ENCODE data around the gene HNRNPL.
A peak's percentile ranks its signal among the peaks of the same experiment; 100 is the strongest.
"Not testable (repeated sequence)": the region's sequence is repeated elsewhere in the genome, so short reads cannot be mapped to it uniquely, and the experiment has no call there.

The HNRNPL gene

DNA sequence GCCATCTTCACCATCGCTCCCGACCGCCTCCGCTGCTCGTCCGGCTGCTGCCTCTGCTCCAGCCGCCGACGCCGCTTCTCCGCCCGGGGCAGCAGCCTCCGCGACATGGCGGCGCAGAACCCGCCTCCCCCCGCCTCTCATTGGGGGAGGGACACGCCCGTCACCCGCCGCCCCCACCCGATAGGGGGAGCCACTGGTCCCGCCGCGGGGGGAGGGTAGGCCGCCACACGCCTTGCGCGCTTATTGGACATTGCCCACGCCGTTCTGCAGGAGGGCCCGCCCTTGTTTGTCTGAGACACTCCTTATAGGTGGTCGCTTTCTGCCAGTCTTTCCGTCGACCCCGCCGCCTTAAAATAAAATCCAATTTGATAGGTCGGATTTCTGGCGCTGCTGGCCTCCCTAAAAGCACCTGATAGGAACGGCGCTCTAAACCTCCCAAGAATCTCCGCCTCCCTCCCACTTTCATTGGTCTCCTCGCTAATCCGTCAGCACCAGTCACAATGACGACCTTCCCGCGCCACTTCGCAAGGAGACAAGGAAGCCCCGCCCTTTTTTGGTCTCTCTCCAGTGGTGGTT lies at the start of gene HNRNPL:
HNRNPL (minus strand) TSS at position 127 of the 576 bp plus-strand sequence; CDS start at position 107, 20 bp downstream.
- peak; percentile 99 for DNase-seq (ENCODE audit: low read depth in 2 of 2)

DNA sequence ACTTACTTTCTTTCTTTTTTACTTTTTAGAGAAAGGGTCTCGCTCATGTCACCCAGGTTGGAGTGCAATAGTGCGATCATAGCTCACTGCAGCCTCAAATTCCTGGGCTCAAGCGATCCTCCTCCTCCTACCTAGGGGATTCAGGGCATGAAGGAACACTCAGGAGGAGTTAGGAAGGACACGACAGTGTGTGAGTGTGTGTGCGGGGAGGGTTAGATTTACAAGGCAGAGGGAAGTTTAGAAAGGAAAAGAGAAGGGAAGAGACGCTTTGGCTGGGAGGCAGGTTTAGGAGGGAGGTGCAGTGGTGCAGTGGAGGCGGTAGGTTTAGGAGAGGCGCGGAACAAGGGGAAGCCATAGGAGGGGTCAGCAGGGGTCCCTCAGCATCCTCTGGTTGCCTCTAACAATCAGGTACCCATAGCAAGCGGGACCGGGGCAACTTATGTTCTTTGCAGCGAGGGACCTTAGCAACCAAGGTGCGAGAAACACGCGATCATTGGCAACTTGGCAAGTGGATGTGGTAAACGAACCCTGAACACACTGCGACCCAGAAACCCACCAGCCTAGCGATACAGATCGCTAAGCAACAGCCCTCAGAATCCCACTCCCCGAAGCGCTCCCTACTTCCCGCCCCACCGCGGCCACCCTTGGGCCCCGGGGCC lies 49.1 kb upstream of the HNRNPL start:
- no peak for DNase-seq (ENCODE audit: low read depth in 2 of 2)

DNA sequence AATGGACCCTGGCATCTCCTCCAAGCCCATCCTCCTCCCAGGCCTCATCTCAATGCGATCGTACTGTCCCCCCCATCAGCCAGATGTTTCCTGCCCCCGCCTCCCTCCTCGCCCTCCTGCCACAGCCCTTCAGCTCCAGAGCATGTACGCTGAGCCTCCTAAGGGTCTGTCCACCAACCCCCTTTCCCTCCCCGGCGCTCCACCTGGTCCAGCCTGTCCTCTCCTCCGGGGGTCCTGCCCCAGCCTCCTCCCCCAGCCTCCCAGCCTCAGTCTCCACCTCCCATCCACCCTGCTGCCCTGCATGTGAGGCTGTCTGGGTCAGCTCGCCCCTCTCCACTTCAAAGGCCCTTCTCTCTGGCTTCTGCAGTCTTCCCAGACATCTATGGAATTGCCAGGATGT lies 45.2 kb upstream of the HNRNPL start:
- no peak for DNase-seq (ENCODE audit: low read depth in 2 of 2)

DNA sequence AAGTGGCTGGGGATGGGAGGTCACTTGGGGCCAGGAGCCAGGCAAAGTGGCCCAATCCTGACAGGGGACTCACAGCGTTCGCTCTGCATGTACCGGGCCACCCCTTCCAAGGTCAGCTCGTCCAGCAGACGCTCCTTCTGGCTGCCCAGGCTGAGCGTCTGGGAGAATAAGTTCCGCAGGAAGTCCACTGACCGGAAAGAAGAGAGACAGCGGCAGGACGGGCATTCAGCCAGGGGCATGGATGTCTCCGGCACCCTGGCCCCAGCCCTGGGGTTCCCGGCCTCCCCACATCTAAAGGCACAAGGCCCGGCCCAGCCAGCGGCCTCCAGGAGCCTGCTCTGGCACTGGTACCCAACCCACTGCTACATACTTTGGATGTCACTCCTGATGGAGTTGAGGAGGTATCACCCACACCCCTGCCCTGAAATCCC lies 43.6 kb upstream of the HNRNPL start:
- DNase-seq (ENCODE audit: low read depth in 2 of 2): no peak

DNA sequence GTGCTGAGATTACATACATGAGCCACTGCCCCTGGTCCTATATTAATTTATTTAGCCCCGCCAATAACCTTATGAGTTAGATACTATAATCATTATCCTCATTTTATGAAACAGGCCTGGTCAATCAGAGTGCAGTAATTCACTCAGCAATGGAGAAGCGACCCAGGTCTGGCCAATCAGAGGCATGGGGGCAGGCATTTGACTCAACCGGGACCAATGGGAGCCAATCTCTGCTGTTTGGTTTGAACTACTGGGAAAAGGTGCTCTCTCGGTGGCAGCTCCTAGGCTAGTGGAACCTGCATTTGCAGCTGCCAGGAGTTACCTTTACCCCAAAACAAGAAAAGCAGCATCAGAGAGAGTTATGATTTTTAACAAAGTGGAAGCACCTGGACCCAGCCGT lies 43.1 kb upstream of the HNRNPL start:
- no peak for DNase-seq (ENCODE audit: low read depth in 2 of 2)

DNA sequence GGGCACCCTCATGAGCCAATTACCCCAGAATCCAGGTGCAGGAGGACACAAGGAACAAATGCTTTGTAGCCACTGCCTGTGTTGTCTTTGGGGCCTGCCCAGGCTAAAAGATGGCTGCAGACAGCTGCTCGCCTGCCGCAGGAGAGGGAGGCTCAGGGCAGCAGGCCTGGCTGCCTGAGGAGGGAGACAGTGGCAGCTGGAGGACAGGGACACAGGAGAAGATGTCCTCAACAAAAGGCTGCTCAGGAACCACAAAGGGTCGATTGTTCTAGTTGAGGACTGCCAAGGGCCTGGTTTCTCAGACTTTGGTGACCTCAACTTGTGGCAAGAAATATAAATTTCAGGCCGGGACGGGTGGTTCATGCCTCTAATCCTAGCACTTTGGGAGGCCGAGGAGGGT lies 42.0 kb upstream of the HNRNPL start:
- no peak for DNase-seq (ENCODE audit: low read depth in 2 of 2)

DNA sequence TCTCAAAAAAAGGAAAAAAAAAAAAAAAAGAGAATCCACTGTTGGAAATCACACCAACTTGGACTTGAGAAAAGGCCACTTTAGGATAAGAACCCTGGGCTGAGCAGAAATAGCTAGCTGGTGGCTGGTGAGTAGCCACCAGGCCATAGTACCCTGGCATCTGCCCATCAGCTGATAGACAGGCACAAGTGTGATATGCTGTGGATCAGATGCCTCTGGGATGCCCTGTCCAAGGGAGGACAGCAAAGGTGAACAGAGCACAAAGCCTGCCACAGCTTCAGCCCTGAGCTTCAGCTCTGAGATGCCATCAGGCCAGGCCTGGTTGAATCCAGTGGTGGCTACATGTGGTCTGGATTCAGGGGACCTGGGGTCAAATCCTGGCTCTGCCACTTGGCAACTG lies 40.9 kb upstream of the HNRNPL start:
- DNase-seq (ENCODE audit: low read depth in 2 of 2): no peak

DNA sequence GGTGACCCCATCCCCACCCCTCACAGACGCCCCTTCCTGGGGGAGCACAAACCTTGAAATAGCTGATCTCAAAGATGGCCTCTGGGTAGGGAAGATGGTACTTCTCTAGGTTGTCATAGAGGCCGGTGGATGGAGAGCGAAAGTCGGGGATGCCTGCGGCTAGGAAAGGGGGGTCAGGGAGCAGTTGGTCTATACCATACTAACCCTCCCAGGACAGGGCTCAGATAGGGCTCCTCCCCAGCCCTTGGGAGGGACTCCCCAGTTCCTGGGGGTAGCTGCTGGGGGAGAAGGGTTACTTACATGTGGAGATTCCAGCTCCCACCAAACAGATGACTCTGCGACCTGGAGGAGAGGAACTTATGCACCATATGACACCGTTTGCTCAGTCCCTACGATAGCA lies 40.0 kb upstream of the HNRNPL start:
- no peak for DNase-seq (ENCODE audit: low read depth in 2 of 2)

DNA sequence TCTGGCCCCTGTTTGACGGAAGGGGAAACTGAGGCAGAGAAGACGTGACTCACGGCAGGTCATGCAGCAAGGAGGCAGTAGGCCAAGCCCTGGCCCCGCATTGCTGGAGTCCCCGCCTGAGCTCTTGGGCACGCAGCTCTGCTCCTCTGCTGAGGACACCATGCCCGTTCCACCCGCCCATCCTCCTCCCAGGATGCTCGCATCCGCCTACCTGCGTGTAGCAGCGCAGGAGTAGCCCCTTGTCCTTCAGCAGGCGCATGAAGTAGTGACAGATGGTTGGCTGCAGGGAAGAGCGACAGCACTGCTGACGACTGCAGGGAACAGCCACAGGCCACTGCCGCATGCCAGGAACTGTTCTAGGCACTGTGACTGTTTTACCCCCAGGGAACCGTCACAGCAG lies 39.1 kb upstream of the HNRNPL start:
- DNase-seq (ENCODE audit: low read depth in 2 of 2): no peak

DNA sequence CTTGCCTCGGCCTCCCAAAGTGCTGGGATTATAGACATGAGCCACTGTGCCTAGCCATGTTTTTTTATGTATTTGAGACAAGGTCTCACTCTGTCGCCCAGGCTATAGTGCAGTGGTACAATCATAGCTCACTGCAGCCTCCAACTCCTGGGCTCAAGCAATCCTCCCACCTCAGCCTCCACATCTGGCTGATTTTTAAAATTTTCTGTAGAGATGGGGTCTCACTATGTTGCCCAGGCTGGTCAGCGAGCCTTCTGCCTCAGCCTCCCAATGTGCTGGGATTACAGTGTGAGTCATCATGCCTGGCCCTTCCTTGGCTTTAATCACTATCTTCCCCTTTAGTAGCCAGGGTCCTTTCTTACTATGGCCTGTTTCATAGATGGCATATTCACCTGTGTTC lies 34.9 kb upstream of the HNRNPL start:
- DNase-seq (ENCODE audit: low read depth in 2 of 2): not testable (repeated sequence)

DNA sequence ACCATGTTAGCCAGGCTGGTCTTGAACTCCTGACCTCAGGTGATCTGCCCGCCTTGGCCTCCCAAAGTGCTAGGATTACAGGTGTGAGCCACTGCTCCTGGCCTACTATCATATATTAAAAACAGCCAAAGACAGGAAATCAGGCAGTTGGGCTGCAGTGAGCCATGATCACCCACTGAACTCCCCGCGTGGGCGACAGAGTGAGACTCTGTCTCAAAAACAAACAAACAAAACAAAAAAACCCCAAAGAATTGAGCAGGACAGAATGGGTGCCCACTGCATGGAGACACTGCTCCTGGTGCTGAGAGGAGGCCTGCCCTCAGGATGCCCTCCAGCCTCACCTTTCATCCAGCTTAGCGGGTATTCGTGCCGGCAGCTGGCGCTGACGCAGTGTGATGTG lies 33.5 kb upstream of the HNRNPL start:
- DNase-seq (ENCODE audit: low read depth in 2 of 2): no peak

DNA sequence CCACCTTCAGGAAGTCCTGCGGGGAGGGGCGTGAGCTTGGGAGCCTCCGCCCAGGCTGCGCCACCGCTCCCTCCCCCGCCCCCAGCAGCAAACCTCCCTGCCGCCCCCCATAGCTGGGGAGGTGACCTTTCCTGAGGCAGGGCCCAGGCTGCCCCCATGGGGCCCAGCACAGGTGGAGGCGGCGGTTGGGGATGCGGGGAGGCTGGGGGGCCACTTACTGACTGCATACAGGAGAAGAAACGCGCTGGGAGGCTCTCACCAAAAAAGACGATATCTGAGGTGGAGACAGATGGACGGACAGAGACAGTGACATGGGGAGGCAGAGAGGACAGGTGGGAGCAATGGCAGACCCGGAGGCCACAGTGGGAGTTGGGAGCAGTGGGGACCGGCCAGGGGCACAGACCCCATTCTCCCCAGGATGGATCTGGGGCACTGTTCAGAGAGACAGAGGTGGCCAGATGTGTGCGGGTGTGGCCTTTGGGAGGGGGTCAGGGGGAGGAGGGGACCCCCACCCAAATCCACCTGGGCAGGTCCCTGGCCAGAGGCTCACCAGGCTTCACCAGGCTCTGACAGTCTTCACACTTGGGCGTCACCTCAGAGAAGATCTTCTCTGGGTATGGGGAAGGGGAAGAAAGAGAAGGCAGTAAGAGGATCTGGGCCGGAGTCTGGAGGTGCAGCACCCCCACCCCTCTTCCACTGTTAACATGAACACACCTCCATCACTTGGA lies 31.3 kb upstream of the HNRNPL start:
- DNase-seq (ENCODE audit: low read depth in 2 of 2): no peak

DNA sequence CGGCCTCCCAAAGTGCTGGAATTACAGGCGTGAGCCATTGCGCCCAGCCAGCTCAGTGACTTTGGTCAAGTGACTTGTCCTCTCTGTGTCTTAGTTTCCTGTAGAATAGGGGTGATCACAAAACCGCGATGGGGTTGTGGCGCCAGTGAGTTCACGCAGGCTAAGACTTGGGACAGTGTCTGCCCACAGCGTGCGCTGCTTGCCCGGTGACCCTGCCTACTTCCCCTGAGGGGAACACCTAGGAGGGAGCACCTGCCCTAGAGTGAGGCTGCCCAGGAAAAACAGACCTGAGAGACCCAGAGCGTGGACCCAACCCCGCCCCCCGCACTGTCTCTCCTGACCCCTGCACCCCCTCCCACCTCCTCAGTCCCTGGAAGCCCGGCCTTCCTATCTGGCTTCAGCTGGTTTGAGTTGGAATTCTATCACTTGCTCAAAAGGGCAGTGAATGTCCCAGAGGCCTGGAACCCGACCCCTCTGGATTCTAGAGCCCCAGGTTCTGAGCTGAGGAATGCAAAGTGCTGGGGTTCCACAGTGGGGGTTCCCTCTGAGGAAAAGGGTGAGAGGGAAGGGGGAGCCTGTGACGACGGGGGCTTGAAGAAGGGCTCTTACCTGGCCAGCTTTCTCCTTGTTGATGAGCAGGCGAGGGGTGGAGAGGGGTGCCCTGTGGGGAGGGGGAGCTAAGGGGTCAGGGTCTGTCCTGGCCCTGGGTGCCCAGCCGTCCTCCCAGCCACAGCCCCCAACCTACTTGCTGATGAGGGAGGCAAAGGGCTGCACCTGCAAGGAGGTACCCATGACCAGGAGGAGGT lies 30.5 kb upstream of the HNRNPL start:
- no peak for DNase-seq (ENCODE audit: low read depth in 2 of 2)

DNA sequence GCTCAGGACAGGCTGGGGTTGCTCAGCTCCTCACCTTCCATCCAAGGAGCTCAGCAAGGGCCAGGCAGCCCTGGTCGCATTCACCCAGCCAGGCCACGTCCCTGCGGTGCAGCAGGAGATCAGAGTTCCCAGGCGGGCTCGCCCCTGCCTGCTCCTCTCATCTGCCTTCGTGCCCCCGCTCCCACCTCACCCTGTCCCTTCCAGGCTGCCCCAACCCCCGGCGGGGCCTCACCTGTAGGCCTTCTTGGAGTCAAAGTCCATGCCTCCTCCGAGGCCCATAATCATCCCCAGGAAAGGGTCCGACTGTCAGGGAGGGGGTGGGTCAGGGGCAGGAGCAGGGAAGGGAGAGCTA lies 29.6 kb upstream of the HNRNPL start:
- no peak for DNase-seq (ENCODE audit: low read depth in 2 of 2)

DNA sequence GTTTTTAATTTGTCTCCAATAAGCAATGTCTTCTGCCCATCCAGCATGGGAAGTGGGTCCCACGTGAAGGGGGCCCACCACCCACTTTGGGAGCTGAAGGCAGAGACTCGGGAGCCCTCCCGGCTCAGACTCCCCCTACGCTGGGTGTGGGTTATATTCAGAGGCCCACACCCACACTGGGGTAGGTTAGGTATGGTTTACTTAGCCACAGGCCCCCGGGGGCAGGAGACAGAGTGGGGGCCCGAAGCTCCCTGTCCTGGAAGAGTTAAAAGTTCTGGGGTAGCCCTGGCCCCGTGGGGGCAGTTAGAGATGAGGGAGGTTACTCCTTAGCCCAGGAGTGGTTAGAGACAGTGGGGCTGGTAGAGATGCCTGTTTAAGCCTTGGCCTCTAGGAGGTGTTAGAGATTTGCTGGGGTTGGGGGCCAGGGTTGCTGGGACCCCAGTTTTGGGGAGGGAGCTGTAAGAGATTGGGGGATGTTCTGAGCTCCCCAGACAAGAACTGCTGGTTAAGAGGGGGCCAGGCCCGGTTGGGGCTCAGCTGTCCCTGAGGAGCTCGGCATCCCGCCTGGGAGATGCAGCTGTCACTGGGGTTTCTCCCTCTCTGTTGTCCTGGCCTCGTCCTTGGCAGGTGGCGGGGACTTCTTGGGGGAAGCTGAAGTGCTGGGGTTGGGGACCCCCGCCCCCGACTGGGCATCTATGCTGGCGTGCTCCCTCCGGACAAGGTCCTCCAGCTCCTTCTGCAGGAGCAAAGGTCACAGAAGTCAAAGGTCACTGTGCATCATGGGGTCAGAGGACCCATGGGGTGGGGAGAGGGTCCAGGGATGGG lies 29.0 kb upstream of the HNRNPL start:
- no peak for DNase-seq (ENCODE audit: low read depth in 2 of 2)

DNA sequence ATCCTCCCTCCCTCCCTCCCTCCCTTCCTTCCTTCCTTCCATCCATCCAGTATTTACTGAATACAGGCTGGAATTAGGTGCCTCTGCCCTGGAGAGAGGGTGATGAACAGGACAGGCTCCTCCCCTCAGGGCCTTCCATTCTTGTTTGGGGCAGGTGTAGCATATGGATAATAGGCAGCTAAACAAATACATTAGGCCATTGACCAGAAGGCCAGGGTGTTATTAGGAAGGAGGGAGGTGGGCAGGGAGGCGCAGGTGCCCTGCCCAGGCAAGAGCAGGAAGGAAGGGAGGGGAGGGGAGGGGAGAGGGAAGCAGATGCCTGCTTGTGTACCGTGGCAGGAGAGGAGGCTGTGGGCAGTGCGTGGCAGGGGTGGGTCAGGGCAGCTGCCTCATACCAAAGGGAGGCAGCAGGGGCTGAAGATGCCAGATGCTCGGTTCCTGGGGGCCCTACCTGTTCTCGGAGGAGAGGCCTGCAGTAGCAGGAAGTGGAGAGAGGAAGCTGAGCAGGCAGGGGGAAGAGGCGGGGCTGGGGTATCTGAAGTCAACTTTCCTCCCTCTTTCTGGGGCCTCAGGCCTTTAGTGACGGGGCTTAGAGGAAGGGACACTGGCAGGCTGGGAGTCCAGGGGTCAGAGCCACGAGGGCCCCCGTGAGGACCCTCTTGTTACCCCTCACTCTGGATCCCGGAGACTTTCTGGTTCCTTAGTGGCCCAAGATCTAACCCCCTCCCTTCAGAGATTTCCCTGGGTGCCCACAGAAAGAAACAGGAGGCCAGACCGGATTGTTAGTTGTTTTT lies 28.2 kb upstream of the HNRNPL start, which contains the start of gene RINL:
RINL (minus strand) TSS at position 495 of the 794 bp plus-strand sequence. CDS start 1,533 bp downstream, outside the sequence.
- peak in 1 of 2 donors; percentile 56 for DNase-seq (ENCODE audit: low read depth in 2 of 2)

DNA sequence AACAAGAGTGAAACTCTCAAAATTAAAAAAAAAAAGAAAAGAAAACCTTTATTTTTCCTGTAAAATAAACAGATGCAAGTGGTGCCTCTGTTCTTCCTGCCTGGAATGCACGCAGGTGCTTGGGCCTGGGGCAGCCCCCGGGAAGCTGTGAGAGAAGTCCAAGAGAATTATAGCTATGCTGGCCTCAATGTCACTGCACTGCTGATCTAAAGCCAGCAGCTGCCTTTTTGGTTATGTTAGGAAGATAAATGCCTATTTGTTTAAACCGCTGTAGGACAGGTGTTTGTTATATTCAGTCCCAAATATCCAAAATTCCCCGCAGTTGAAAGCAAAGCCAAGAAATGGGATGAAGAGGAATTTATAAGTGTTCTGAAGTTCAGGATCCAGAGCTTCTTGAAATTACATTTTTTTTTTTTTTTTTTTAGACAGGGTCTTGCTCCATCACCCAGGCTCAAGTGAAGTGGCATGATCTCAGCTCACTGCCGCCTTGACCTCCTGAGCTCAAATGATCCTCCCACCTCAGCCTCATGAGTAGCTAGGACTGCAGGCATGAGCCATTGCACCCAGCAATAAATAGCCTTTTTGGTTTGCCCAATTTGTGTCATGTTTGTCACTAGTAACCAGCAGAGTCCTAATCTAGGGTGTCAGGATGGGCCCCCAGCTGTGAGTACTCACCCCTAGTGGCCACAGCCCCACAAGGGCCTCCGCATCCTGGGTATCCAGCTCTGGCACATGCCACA lies 26.0 kb upstream of the HNRNPL start:
- DNase-seq (ENCODE audit: low read depth in 2 of 2): no peak

DNA sequence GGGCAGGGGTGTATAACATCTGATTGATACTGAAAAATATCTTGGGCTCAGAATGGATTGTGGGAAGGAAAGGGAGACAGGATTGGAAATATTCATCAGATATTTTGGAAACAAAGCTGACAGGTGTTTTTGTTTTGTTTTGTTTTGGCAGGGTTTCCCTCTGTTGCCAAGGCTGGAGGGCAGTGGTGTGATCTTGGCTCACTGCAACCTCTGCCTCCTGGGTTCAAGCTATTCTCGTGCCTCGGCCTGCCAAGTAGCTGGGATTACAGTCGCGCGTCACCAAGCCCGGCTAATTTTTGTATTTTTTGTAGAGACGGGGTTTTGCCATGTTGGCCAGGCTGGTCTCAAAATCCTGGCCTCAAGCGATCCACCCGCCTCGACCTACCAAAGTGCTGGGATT lies 23.6 kb upstream of the HNRNPL start:
- not testable (repeated sequence) for DNase-seq (ENCODE audit: low read depth in 2 of 2)

DNA sequence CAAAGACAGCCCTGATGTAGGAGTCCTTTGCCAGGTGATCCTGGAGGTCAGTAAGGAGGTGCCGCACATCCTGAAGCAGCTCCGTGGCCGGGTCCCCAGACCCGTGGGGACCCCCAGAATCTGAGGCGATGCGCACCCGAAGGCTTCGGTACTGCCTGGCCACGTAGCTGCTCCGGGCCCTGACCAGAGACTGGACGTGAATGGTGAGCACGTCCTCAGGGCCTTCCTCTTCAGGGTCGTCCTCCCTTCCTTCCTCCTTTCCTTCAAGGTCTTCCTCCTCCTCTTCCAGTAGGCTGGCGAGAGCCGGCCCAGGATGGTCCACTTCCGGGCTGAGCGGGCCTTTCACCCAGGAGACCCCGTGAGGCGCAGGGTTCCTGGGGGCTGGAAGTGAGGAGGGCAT lies 20.8 kb upstream of the HNRNPL start:
- no peak for DNase-seq (ENCODE audit: low read depth in 2 of 2)
